ENCODE data around the gene GRIK3. TPM values are rescaled to one million over a fixed set of nuclear protein-coding genes. Genes with fewer than 3 reads are reported as not detected.

Gene GRIK3
- total RNA-seq, 3 donors from 2014 or later (not counting 1 experiment from before 2014, with no cell fraction given), result not detected

DNA sequence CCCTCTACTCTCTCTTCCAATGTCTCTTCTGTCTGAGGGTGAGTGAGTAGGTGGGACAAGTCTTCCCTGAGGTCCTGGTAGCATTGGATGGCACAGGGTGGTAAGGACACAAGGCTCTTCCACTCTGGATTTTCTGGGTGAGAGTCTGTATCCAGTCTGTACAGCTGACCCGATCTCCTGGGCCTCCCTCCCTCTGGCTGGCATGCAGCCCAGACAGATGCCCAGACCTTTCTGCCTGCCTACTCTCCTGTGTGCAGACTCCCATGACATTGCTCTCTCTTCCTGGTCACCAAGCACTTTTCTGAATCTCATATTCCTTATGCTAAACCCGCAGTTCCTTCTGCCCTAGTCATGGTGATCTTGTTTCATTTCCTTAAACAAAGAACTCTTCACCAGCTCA lies 100.3 kb downstream of the GRIK3 start:
- no peak for DNase-seq
- no peak for ATAC-seq
- no peak overlapping the region for H3K27ac Mint-ChIP-seq
- H3K27me3 Mint-ChIP-seq (ENCODE audit: low read depth in 2 of 2), result peaks cover 0 to 11% of the 10 kb centered on the region in 2 donors
- TF ChIP-seq, protein P1, sequence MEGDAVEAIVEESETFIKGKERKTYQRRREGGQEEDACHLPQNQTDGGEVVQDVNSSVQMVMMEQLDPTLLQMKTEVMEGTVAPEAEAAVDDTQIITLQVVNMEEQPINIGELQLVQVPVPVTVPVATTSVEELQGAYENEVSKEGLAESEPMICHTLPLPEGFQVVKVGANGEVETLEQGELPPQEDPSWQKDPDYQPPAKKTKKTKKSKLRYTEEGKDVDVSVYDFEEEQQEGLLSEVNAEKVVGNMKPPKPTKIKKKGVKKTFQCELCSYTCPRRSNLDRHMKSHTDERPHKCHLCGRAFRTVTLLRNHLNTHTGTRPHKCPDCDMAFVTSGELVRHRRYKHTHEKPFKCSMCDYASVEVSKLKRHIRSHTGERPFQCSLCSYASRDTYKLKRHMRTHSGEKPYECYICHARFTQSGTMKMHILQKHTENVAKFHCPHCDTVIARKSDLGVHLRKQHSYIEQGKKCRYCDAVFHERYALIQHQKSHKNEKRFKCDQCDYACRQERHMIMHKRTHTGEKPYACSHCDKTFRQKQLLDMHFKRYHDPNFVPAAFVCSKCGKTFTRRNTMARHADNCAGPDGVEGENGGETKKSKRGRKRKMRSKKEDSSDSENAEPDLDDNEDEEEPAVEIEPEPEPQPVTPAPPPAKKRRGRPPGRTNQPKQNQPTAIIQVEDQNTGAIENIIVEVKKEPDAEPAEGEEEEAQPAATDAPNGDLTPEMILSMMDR (IDR thresholded peaks at IDR 0.05), result no peak
- Histone ChIP-seq H3K9me3 (ENCODE audit: control insufficient read depth, insufficient read depth, low read length) (no peaks in the 10 kb centered on the region), H3K4me3 (ENCODE audit: low read length) (no peak overlapping the region), H3K4me1 (ENCODE audit: control insufficient read depth, insufficient read depth, low read length) (no peaks in the 10 kb centered on the region), H3K36me3 (ENCODE audit: control insufficient read depth, insufficient read depth, low read length) (no peaks in the 10 kb centered on the region), H3K27ac (ENCODE audit: low read length) (no peak overlapping the region), H3K27me3 (ENCODE audit: control insufficient read depth, insufficient read depth, low read length) (peaks cover 5% of the 10 kb centered on the region)
- no peaks in the 10 kb centered on the region for H3K9me3 Mint-ChIP-seq
- H3K4me1 Mint-ChIP-seq, result no peaks in the 10 kb centered on the region
- no peak overlapping the region for H3K4me3 Mint-ChIP-seq
- intact Hi-C loops (cut with micrococcal nuclease), result no loop called here
- 69% methylated on average over 2 of the region's 2 CpGs for WGBS (ENCODE audit: insufficient coverage)
- no peaks in the 10 kb centered on the region for H3K36me3 Mint-ChIP-seq

DNA sequence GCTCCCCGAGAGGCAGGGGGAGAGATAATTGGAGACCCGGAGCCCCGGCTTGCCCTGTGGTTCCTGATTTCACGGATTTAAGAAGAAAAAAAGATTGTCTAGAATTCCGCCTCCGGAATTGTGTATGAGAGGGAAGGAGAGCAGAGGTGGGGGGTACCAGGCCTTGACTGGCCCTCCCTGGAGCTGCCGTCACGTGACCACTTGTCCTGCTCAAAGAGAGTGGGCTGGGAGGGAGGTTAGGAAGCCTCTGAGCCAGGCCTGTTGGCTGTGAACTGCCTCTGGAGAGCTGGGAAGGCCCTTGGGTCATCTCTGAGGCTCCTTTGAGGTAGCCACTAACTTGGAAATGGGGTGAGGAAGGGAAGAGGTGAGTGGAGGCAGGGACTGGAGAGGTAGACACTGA lies 106.5 kb downstream of the GRIK3 start:
- H3K27me3 ChIP-seq (ENCODE audit: control insufficient read depth, insufficient read depth, low read length), result no peaks in the 10 kb centered on the region
- DNase-seq (no peak), ATAC-seq (no peak)
- intact Hi-C loops (cut with micrococcal nuclease), result no loop called here
- Mint-ChIP-seq H3K36me3 (no peaks in the 10 kb centered on the region), H3K27me3 (ENCODE audit: low read depth in 2 of 2) (peaks cover 0 to 5% of the 10 kb centered on the region in 2 donors), H3K4me1 (no peaks in the 10 kb centered on the region), H3K9me3 (no peaks in the 10 kb centered on the region), H3K27ac (no peak overlapping the region), H3K4me3 (no peak overlapping the region)
- H3K27ac ChIP-seq (ENCODE audit: low read length), result no peak overlapping the region
- no peaks in the 10 kb centered on the region for H3K4me1 ChIP-seq (ENCODE audit: control insufficient read depth, insufficient read depth, low read length)
- TF ChIP-seq, protein P1 (IDR thresholded peaks at IDR 0.05), result no peak
- 78% methylated on average over 8 of the region's 8 CpGs for WGBS (ENCODE audit: insufficient coverage)
- H3K9me3 ChIP-seq (ENCODE audit: control insufficient read depth, insufficient read depth, low read length), result no peaks in the 10 kb centered on the region
- H3K36me3 ChIP-seq (ENCODE audit: control insufficient read depth, insufficient read depth, low read length), result no peaks in the 10 kb centered on the region
- H3K4me3 ChIP-seq (ENCODE audit: low read length), result no peak overlapping the region

DNA sequence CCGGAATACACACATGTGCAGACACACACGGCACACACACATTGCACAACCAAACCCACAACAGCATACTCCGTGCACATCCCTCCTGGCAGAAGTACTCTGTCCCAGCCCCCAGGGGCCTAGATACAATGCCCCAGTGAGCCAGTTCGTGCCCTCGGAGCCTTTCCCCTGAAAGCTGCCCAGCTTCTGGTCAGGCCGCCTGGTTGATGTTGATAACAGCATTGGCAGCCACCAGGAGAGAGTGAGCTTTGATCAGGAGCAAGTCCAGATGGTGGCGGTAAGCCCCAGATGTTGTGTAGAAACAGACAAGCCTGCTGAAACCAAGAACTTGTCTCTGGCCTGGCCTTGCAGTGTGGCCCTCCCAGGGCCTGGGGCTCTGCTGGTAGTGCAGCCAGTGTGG lies 109.1 kb downstream of the GRIK3 start:
- TF ChIP-seq, protein P1 (IDR thresholded peaks at IDR 0.05), result no peak

DNA sequence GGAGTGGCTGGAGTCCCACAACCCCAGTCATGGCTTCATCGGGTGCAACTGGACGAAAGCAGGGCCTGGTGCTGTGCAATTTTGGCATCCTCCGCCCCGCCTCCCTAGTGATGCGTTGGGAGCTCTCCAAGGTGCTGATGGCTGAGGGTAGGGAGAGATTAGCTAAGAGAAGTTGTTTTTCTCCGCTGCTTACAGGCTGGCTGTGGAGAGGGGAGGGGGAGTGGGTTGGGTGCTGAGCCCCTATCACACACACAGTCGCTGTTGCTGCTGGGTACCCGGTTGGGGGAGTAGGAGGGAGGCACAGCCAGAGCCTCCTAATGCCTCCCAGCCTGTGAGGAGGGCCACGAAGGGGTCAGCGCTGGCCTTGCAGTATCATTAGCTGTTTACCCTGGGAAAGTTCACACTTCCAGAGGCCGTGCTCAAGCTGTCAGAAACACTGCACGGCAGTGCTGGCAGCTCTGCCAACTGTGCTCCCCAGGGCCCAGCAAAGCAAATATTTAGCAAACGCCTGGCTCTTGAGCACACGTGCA lies 110.0 kb downstream of the GRIK3 start:
- H3K27me3 ChIP-seq (ENCODE audit: control insufficient read depth, insufficient read depth, low read length), result no peaks in the 10 kb centered on the region
- no peak overlapping the region for H3K4me3 ChIP-seq (ENCODE audit: low read length)
- DNase-seq (peak in 1 of 2 donors; percentile 40), ATAC-seq (peak in 1 of 3 donors; percentile 55)
- Mint-ChIP-seq H3K36me3 (no peaks in the 10 kb centered on the region), H3K27me3 (ENCODE audit: low read depth in 2 of 2) (peaks cover 0 to 5% of the 10 kb centered on the region in 2 donors), H3K4me3 (no peak overlapping the region), H3K9me3 (no peaks in the 10 kb centered on the region), H3K4me1 (no peaks in the 10 kb centered on the region), H3K27ac (no peak overlapping the region)
- no peaks in the 10 kb centered on the region for H3K36me3 ChIP-seq (ENCODE audit: control insufficient read depth, insufficient read depth, low read length)
- no peaks in the 10 kb centered on the region for H3K4me1 ChIP-seq (ENCODE audit: control insufficient read depth, insufficient read depth, low read length)
- intact Hi-C loops (cut with micrococcal nuclease), result no loop called here
- no peaks in the 10 kb centered on the region for H3K9me3 ChIP-seq (ENCODE audit: control insufficient read depth, insufficient read depth, low read length)
- TF ChIP-seq, protein P1 (IDR thresholded peaks at IDR 0.05), result no peak
- no peak overlapping the region for H3K27ac ChIP-seq (ENCODE audit: low read length)
- 12% methylated on average over 14 of the region's 14 CpGs for WGBS (ENCODE audit: insufficient coverage)

More for the DNA sequence above, 109.1 kb downstream of the GRIK3 start:
- Histone ChIP-seq H3K27me3 (ENCODE audit: control insufficient read depth, insufficient read depth, low read length) (no peaks in the 10 kb centered on the region), H3K9me3 (ENCODE audit: control insufficient read depth, insufficient read depth, low read length) (no peaks in the 10 kb centered on the region), H3K4me3 (ENCODE audit: low read length) (no peak overlapping the region), H3K4me1 (ENCODE audit: control insufficient read depth, insufficient read depth, low read length) (no peaks in the 10 kb centered on the region), H3K27ac (ENCODE audit: low read length) (no peak overlapping the region), H3K36me3 (ENCODE audit: control insufficient read depth, insufficient read depth, low read length) (no peaks in the 10 kb centered on the region)
- 76% methylated on average over 7 of the region's 7 CpGs for WGBS (ENCODE audit: insufficient coverage)
- Mint-ChIP-seq H3K9me3 (no peaks in the 10 kb centered on the region), H3K27ac (no peak overlapping the region), H3K36me3 (no peaks in the 10 kb centered on the region), H3K4me3 (no peak overlapping the region), H3K27me3 (ENCODE audit: low read depth in 2 of 2) (peaks cover 0 to 5% of the 10 kb centered on the region in 2 donors), H3K4me1 (no peaks in the 10 kb centered on the region)
- ATAC-seq, result no peak
- DNase-seq, result no peak
- intact Hi-C loops (cut with micrococcal nuclease), result no loop called here
